ENCODE data around the gene YJEFN3.

The YJEFN3 gene

GRCh38 chr19:19579533-19580361 is 51.0 kb downstream of the YJEFN3 start:
- no peak for DNase-seq (ENCODE audit: low read depth in 2 of 3, low spot score in 2 of 3)

- no peak for DNase-seq (ENCODE audit: low read depth in 2 of 3, low spot score in 2 of 3)
Observed at GRCh38 chr19:19580418-19580817, 51.7 kb downstream of the YJEFN3 start.

- no peak for DNase-seq (ENCODE audit: low read depth in 2 of 3, low spot score in 2 of 3)
Observed at GRCh38 chr19:19581391-19581790, 52.7 kb downstream of the YJEFN3 start.

GRCh38 chr19:19582471-19582870 is 53.8 kb downstream of the YJEFN3 start:
- DNase-seq (ENCODE audit: low read depth in 2 of 3, low spot score in 2 of 3), result no peak

- no peak for DNase-seq (ENCODE audit: low read depth in 2 of 3, low spot score in 2 of 3)
Observed at GRCh38 chr19:19584356-19584755, 55.6 kb downstream of the YJEFN3 start.

All from activated CD8-positive, alpha-beta memory T cell treated with anti-CD3 and anti-CD28 coated beads for 48 hours (primary cell).